HepG2 (cell line): ENCODE data around the gene SLC23A3. TPM values are rescaled to one million over a fixed set of nuclear protein-coding genes. Genes with fewer than 3 reads are reported as not detected.

Experiments
- JUND ChIP-seq: sonication (generic); formaldehyde crosslinking; IDR thresholded peaks from 2 replicates; pipeline ENCODE4 v1.8.0; 2022; ENCODE audit warnings: mild to moderate bottlenecking, missing genetic modification reagents
- MED13 ChIP-seq: sonication (generic); formaldehyde crosslinking; IDR thresholded peaks from 2 replicates; pipeline ENCODE4 v1.5.0; 2020; ENCODE audit warnings: missing genetic modification reagents
- NFE2L2 ChIP-seq: fragments of 150-350 bp; IDR thresholded peaks from 2 replicates; pipeline ENCODE4 v1.6.1; 2014; ENCODE audit warnings: low read length
- NFYC ChIP-seq: IDR thresholded peaks from 2 replicates; pipeline ENCODE4 v1.6.1; 2016; ENCODE audit warnings: missing genetic modification reagents, missing compliant biosample characterization
- SIX4 ChIP-seq: sonication (generic); formaldehyde crosslinking; IDR thresholded peaks from 2 replicates; pipeline ENCODE4 v1.4.0; 2020; ENCODE audit warnings: missing genetic modification reagents
- SMAD9 ChIP-seq: sonication (generic); formaldehyde crosslinking; IDR thresholded peaks from 2 replicates; pipeline ENCODE4 v1.5.1; 2020; ENCODE audit warnings: mild to moderate bottlenecking, missing genetic modification reagents
- ZFP90 ChIP-seq: sonication (generic); formaldehyde crosslinking; IDR thresholded peaks from 2 replicates; pipeline ENCODE4 v1.8.0; 2022; ENCODE audit warnings: missing genetic modification reagents, mild to moderate bottlenecking, inconsistent platforms, borderline replicate concordance
- ZNF160 ChIP-seq: sonication (generic); formaldehyde crosslinking; IDR thresholded peaks from 2 replicates; pipeline ENCODE4 v1.8.0; 2022; ENCODE audit warnings: mild to moderate bottlenecking, inconsistent platforms, missing genetic modification reagents
- ZNF264 ChIP-seq: sonication (generic); formaldehyde crosslinking; IDR thresholded peaks from 2 replicates; pipeline ENCODE4 v1.4.0; 2020; ENCODE audit warnings: missing genetic modification reagents
- ZNF382 ChIP-seq: sonication (generic); formaldehyde crosslinking; IDR thresholded peaks from 2 replicates; pipeline ENCODE4 v1.5.0; 2020; ENCODE audit warnings: missing genetic modification reagents, mild to moderate bottlenecking, borderline replicate concordance
- ZNF567 ChIP-seq: sonication (generic); formaldehyde crosslinking; IDR thresholded peaks from 2 replicates; pipeline ENCODE4 v1.8.1; 2023; ENCODE audit warnings: mild to moderate bottlenecking, missing genetic modification reagents, borderline replicate concordance
- ZNF772 ChIP-seq: sonication (generic); formaldehyde crosslinking; IDR thresholded peaks from 2 replicates; pipeline ENCODE4 v1.5.0; 2020; ENCODE audit warnings: mild to moderate bottlenecking, missing genetic modification reagents
- polyA plus RNA-seq, 8 experiments: library from polyadenylated mRNA; depleted of rRNA in 3 of 8; stranded (reverse) in 7 of 8; unstranded in 1 of 8; fragments of >200 nt; fragmentation: Illumina TruSeq in 4 of 8; extraction: Trizol in 4 of 8; gene quantifications; 2 replicates each; pipeline versions ENCODE4 v1.2.1 to v1.2.3, GENCODE V29; 2011 to 2016; ENCODE audit warnings: low read depth in 4 of 8, missing spikeins in 1 of 8, mixed read lengths in 1 of 8; ENCODE audit not compliant: insufficient read depth in 1 of 8
- total RNA-seq, 5 experiments: library from RNA; depleted of rRNA; stranded (reverse); fragments of >200 nt; fragmentation: Illumina TruSeq; extraction: Trizol; gene quantifications; 2 replicates each; pipeline ENCODE4 v1.2.3, GENCODE V29; 2016; ENCODE audit warnings: low read depth in 1 of 5
- TF ChIP-seq, protein P1 (sequence below): sonication (generic); formaldehyde crosslinking; IDR thresholded peaks from 2 replicates; pipeline ENCODE4 v1.9.0; 2021; ENCODE audit warnings: mild to moderate bottlenecking, missing genetic modification reagents
- TF ChIP-seq, protein P2 (sequence below): sonication (generic); formaldehyde crosslinking; IDR thresholded peaks from 2 replicates; pipeline ENCODE4 v1.5.0; 2020; ENCODE audit warnings: mild to moderate bottlenecking, missing genetic modification reagents, moderate library complexity
- TF ChIP-seq, protein P3 (sequence below): sonication (generic); formaldehyde crosslinking; IDR thresholded peaks from 2 replicates; pipeline ENCODE4 v1.5.1; 2020; ENCODE audit warnings: mild to moderate bottlenecking, missing genetic modification reagents, borderline replicate concordance
- TF ChIP-seq, protein P4 (sequence below): sonication (generic); formaldehyde crosslinking; IDR thresholded peaks from 2 replicates; pipeline ENCODE4 v1.9.0; 2021; ENCODE audit warnings: missing genetic modification reagents, mild to moderate bottlenecking, borderline replicate concordance
- TF ChIP-seq, protein P5 (sequence below): sonication (generic); formaldehyde crosslinking; IDR thresholded peaks from 2 replicates; pipeline ENCODE4 v1.8.1; 2023; ENCODE audit warnings: missing genetic modification reagents, mild to moderate bottlenecking, borderline replicate concordance

SLC23A3 gene
- total and polyA plus RNA-seq, 2 of the 13 experiments (the other 11 are each of a cell fraction or from before 2014, with no cell fraction given): 0.38 to 0.78 TPM

DNA sequence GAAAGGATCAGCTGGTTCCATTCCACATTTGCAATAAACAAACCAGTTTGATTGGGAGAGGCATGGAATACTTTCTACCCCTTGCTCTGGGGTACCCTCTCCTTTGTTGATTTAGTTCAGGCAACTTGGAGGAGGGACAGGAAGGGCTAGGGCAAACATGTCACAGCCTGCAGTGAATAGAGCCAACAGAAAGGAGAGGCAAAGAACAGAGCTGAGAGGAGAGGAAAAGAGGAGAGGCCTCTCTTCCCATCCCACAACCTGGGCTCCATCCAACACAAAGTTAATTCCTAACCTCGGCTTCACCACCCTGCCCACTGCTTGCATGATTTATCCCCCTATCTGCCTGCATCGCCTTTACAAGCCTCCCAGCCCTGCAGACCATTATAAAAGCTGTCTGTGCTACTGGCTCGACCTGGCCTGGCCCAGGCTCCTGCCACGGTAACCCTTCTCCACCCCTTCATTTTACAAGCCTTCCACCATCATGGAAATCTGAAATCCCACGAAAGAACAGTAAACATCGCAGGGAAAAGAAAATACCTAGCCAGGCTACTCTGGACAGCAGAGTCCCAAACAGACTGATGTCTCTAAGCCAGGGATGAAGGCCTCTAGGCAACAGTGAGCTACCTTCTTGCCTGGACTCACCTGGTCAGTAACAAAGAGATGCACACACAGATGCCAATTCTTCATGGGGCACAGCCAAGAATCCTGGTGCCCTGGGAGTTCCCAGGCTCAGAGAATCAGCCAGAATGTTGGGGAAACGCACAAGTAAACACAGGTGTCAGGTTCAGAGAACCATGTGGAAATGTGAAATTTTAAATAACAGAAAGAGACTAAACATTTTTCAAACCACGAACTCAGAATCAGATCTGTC, 52.8 kb downstream of the SLC23A3 start (continued):
- TF ChIP-seq, protein P1, sequence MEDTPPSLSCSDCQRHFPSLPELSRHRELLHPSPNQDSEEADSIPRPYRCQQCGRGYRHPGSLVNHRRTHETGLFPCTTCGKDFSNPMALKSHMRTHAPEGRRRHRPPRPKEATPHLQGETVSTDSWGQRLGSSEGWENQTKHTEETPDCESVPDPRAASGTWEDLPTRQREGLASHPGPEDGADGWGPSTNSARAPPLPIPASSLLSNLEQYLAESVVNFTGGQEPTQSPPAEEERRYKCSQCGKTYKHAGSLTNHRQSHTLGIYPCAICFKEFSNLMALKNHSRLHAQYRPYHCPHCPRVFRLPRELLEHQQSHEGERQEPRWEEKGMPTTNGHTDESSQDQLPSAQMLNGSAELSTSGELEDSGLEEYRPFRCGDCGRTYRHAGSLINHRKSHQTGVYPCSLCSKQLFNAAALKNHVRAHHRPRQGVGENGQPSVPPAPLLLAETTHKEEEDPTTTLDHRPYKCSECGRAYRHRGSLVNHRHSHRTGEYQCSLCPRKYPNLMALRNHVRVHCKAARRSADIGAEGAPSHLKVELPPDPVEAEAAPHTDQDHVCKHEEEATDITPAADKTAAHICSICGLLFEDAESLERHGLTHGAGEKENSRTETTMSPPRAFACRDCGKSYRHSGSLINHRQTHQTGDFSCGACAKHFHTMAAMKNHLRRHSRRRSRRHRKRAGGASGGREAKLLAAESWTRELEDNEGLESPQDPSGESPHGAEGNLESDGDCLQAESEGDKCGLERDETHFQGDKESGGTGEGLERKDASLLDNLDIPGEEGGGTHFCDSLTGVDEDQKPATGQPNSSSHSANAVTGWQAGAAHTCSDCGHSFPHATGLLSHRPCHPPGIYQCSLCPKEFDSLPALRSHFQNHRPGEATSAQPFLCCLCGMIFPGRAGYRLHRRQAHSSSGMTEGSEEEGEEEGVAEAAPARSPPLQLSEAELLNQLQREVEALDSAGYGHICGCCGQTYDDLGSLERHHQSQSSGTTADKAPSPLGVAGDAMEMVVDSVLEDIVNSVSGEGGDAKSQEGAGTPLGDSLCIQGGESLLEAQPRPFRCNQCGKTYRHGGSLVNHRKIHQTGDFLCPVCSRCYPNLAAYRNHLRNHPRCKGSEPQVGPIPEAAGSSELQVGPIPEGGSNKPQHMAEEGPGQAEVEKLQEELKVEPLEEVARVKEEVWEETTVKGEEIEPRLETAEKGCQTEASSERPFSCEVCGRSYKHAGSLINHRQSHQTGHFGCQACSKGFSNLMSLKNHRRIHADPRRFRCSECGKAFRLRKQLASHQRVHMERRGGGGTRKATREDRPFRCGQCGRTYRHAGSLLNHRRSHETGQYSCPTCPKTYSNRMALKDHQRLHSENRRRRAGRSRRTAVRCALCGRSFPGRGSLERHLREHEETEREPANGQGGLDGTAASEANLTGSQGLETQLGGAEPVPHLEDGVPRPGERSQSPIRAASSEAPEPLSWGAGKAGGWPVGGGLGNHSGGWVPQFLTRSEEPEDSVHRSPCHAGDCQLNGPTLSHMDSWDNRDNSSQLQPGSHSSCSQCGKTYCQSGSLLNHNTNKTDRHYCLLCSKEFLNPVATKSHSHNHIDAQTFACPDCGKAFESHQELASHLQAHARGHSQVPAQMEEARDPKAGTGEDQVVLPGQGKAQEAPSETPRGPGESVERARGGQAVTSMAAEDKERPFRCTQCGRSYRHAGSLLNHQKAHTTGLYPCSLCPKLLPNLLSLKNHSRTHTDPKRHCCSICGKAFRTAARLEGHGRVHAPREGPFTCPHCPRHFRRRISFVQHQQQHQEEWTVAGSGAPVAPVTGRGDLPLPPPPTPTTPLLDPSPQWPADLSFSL (CRISPR knock-in tag): 0 out of 2 replicates have a peak, but pooled peaks have one; percentile 60
- TF ChIP-seq NFE2L2 (no peak), SMAD9 (no peak), ZNF567 (no peak), ZNF160 (CRISPR knock-in tag) (no peak), ZNF382 (CRISPR knock-in tag) (no peak), MED13 (CRISPR knock-in tag) (no peak), NFYC (CRISPR knock-in tag) (no peak), ZNF772 (CRISPR knock-in tag) (0 out of 2 replicates have a peak, but pooled peaks have one; percentile 41), ZNF264 (CRISPR knock-in tag) (no peak), ZFP90 (0 out of 2 replicates have a peak, but pooled peaks have one; percentile 31), JUND (CRISPR knock-in tag) (no peak), SIX4 (CRISPR knock-in tag) (no peak)
- TF ChIP-seq, protein P2, sequence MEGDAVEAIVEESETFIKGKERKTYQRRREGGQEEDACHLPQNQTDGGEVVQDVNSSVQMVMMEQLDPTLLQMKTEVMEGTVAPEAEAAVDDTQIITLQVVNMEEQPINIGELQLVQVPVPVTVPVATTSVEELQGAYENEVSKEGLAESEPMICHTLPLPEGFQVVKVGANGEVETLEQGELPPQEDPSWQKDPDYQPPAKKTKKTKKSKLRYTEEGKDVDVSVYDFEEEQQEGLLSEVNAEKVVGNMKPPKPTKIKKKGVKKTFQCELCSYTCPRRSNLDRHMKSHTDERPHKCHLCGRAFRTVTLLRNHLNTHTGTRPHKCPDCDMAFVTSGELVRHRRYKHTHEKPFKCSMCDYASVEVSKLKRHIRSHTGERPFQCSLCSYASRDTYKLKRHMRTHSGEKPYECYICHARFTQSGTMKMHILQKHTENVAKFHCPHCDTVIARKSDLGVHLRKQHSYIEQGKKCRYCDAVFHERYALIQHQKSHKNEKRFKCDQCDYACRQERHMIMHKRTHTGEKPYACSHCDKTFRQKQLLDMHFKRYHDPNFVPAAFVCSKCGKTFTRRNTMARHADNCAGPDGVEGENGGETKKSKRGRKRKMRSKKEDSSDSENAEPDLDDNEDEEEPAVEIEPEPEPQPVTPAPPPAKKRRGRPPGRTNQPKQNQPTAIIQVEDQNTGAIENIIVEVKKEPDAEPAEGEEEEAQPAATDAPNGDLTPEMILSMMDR (CRISPR knock-in tag): peak; percentile 34
- TF ChIP-seq, protein P3, sequence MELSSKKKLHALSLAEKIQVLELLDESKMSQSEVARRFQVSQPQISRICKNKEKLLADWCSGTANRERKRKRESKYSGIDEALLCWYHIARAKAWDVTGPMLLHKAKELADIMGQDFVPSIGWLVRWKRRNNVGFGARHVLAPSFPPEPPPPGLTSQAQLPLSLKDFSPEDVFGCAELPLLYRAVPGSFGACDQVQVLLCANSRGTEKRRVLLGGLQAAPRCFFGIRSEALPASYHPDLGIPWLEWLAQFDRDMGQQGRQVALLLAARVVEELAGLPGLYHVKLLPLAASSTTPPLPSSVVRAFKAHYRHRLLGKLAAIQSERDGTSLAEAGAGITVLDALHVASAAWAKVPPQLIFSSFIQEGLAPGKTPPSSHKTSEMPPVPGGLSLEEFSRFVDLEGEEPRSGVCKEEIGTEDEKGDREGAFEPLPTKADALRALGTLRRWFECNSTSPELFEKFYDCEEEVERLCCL (CRISPR knock-in tag): no peak
- TF ChIP-seq, protein P4, sequence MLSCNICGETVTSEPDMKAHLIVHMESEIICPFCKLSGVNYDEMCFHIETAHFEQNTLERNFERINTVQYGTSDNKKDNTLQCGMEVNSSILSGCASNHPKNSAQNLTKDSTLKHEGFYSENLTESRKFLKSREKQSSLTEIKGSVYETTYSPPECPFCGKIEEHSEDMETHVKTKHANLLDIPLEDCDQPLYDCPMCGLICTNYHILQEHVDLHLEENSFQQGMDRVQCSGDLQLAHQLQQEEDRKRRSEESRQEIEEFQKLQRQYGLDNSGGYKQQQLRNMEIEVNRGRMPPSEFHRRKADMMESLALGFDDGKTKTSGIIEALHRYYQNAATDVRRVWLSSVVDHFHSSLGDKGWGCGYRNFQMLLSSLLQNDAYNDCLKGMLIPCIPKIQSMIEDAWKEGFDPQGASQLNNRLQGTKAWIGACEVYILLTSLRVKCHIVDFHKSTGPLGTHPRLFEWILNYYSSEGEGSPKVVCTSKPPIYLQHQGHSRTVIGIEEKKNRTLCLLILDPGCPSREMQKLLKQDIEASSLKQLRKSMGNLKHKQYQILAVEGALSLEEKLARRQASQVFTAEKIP: no peak
- TF ChIP-seq, protein P5, sequence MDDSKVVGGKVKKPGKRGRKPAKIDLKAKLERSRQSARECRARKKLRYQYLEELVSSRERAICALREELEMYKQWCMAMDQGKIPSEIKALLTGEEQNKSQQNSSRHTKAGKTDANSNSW (CRISPR knock-in tag): no peak
